Measurements from ENCODE around the gene LDHA.

- TF ChIP-seq POLR2A (IDR thresholded peaks at IDR 0.05) (no peak), CTCF (IDR thresholded peaks at IDR 0.05) (no peak)
Measured at GRCh38 chr11:18393581-18394274, 635 bp upstream of the LDHA start.
